ENCODE results near the gene FMN1.
"Not testable (repeated sequence)": the region's sequence is repeated elsewhere in the genome, so short reads cannot be mapped to it uniquely, and the experiment has no call there.

- not testable (repeated sequence) for TF ChIP-seq POLR2AphosphoS5 (IDR thresholded peaks at IDR 0.05; ENCODE audit: insufficient read depth in 1 of 2, low read depth in 1 of 2); CTCF (IDR thresholded peaks at IDR 0.05)
Measured at GRCh38 chr15:32846671-32847070, 347.8 kb downstream of the FMN1 start.

All from vagina (tissue), 2 donors.